Measurements from ENCODE around the gene AP5B1. TPM values are rescaled to one million over a fixed set of nuclear protein-coding genes. Genes with fewer than 3 reads are reported as not detected.

The AP5B1 gene
- total RNA-seq, 1 donor from 2014 or later: 3.6 TPM

GRCh38 chr11:65792456-65792855 lies 11.7 kb upstream of the AP5B1 start:
- no peak overlapping the region for H3K27ac Mint-ChIP-seq
- H3K36me3 Mint-ChIP-seq: no peaks in the 10 kb centered on the region
- Histone ChIP-seq H3K4me1 (peaks cover 16% of the 10 kb centered on the region), H2AFZ (replicated peaks) (no peak overlapping the region), H3K27me3 (peaks cover 39% of the 10 kb centered on the region), H4K20me1 (ENCODE audit: low read depth) (peaks cover 10% of the 10 kb centered on the region), H3F3A (ENCODE audit: low read depth) (peaks cover 7% of the 10 kb centered on the region), H3K36me3 (no peaks in the 10 kb centered on the region), H3K9ac (no peak overlapping the region), H3K79me2 (ENCODE audit: low read depth) (no peaks in the 10 kb centered on the region), H3K9me3 (ENCODE audit: low read depth) (no peaks in the 10 kb centered on the region), H3K4me2 (no peak overlapping the region), H3K27ac (no peak overlapping the region), H3K4me3 (no peak overlapping the region)
- TF ChIP-seq EZH2 (IDR thresholded peaks at IDR 0.05): no peak
- TF ChIP-seq CTCF (IDR thresholded peaks at IDR 0.05): no peak
- TF ChIP-seq EZH2phosphoT487 (IDR thresholded peaks at IDR 0.05): no peak
- H3K27me3 Mint-ChIP-seq (ENCODE audit: insufficient read depth, low read depth): peaks cover 31% of the 10 kb centered on the region
- H3K4me3 Mint-ChIP-seq: no peak overlapping the region
- DNase-seq (ENCODE audit: low spot score): no peak
- H3K4me1 Mint-ChIP-seq: peaks cover 13% of the 10 kb centered on the region
- no peaks in the 10 kb centered on the region for H3K9me3 Mint-ChIP-seq

GRCh38 chr11:65791719-65792213 lies 11.0 kb upstream of the AP5B1 start:
- TF ChIP-seq CTCF (IDR thresholded peaks at IDR 0.05): no peak
- no peak for TF ChIP-seq EZH2phosphoT487 (IDR thresholded peaks at IDR 0.05)
- TF ChIP-seq EZH2 (IDR thresholded peaks at IDR 0.05): no peak
- Histone ChIP-seq H3K4me3 (no peak overlapping the region), H3F3A (ENCODE audit: low read depth) (no peaks in the 10 kb centered on the region), H3K9ac (no peak overlapping the region), H4K20me1 (ENCODE audit: low read depth) (peaks cover 10% of the 10 kb centered on the region), H3K4me1 (peaks cover 9% of the 10 kb centered on the region), H3K27me3 (peaks cover 46% of the 10 kb centered on the region), H3K79me2 (ENCODE audit: low read depth) (no peaks in the 10 kb centered on the region), H2AFZ (replicated peaks) (no peak overlapping the region), H3K9me3 (ENCODE audit: low read depth) (no peaks in the 10 kb centered on the region), H3K27ac (no peak overlapping the region), H3K4me2 (no peak overlapping the region), H3K36me3 (no peaks in the 10 kb centered on the region)
- DNase-seq (ENCODE audit: low spot score): no peak
- H3K27me3 Mint-ChIP-seq (ENCODE audit: insufficient read depth, low read depth): peaks cover 27% of the 10 kb centered on the region
- H3K9me3 Mint-ChIP-seq: no peaks in the 10 kb centered on the region
- H3K4me1 Mint-ChIP-seq: peaks cover 8% of the 10 kb centered on the region
- no peak overlapping the region for H3K4me3 Mint-ChIP-seq
- H3K27ac Mint-ChIP-seq: no peak overlapping the region
- no peaks in the 10 kb centered on the region for H3K36me3 Mint-ChIP-seq

- Mint-ChIP-seq H3K4me1 (peaks cover 5% of the 10 kb centered on the region), H3K9me3 (no peaks in the 10 kb centered on the region), H3K27me3 (ENCODE audit: insufficient read depth, low read depth) (peaks cover 30% of the 10 kb centered on the region), H3K36me3 (no peaks in the 10 kb centered on the region), H3K4me3 (no peak overlapping the region), H3K27ac (no peak overlapping the region)
- Histone ChIP-seq H3K27me3 (peaks cover 53% of the 10 kb centered on the region), H3K27ac (no peak overlapping the region), H2AFZ (replicated peaks) (no peak overlapping the region), H3K4me2 (no peak overlapping the region), H3K4me3 (no peak overlapping the region), H3K79me2 (ENCODE audit: low read depth) (no peaks in the 10 kb centered on the region), H3K9me3 (ENCODE audit: low read depth) (no peaks in the 10 kb centered on the region), H3K36me3 (no peaks in the 10 kb centered on the region), H3K9ac (no peak overlapping the region), H3F3A (ENCODE audit: low read depth) (no peaks in the 10 kb centered on the region), H4K20me1 (ENCODE audit: low read depth) (peaks cover 10% of the 10 kb centered on the region), H3K4me1 (peaks cover 7% of the 10 kb centered on the region)
- TF ChIP-seq EZH2 (IDR thresholded peaks at IDR 0.05) (no peak), CTCF (IDR thresholded peaks at IDR 0.05) (no peak), EZH2phosphoT487 (IDR thresholded peaks at IDR 0.05) (no peak)
- DNase-seq (ENCODE audit: low spot score): no peak
These were observed 10.3 kb upstream of the AP5B1 start for GRCh38 chr11:65790902-65791650.
